K562 (cell line): ENCODE data around the gene IRF2BP2. TPM values are rescaled to one million over a fixed set of nuclear protein-coding genes. Genes with fewer than 3 reads are reported as not detected.

Experiments
- ARID3A ChIP-seq: IDR thresholded peaks from 2 replicates; pipeline ENCODE4 v1.6.1; 2012; ENCODE audit warnings: low read depth, low read length, improper control_type of control experiment, borderline replicate concordance
- ARID3B ChIP-seq: fragments of 250-450 bp; sonication (Bioruptor Pico); IDR thresholded peaks from 2 replicates; pipeline ENCODE4 v1.4.0; 2020; ENCODE audit warnings: borderline replicate concordance
- ATF4 ChIP-seq: fragments of 450-650 bp; formaldehyde crosslinking; IDR thresholded peaks from 2 replicates; pipeline ENCODE4 v1.4.0; 2022; ENCODE audit warnings: mild to moderate bottlenecking, moderate library complexity
- ATF6 ChIP-seq: sonication (generic); formaldehyde crosslinking; IDR thresholded peaks from 2 replicates; pipeline ENCODE4 v1.4.0; 2020; ENCODE audit warnings: mild to moderate bottlenecking, missing genetic modification reagents
- CTCFL ChIP-seq: IDR thresholded peaks from 2 replicates; pipeline ENCODE4 v1.6.1; 2011; ENCODE audit warnings: borderline replicate concordance, low read depth, mild to moderate bottlenecking, moderate library complexity, low read length; ENCODE audit not compliant: insufficient read depth, poor library complexity, severe bottlenecking
- EP400 ChIP-seq: fragments of 450-650 bp; IDR thresholded peaks from 2 replicates; pipeline ENCODE4 v1.6.1; 2017; ENCODE audit warnings: antibody characterized with exemption, mild to moderate bottlenecking, moderate library complexity
- KDM5B ChIP-seq: fragments of 200-600 bp; sonication (generic); IDR thresholded peaks from 2 replicates; pipeline ENCODE4 v1.6.1; 2012; ENCODE audit warnings: low read depth, mild to moderate bottlenecking, moderate library complexity, low read length, control low read depth, inconsistent platforms; ENCODE audit not compliant: insufficient replicate concordance
- MAFG ChIP-seq: fragments of 450-650 bp; conservative IDR thresholded peaks from 2 replicates; pipeline ENCODE4 v1.6.1; 2016; ENCODE audit warnings: missing genetic modification characterization, missing compliant biosample characterization
- PCBP2 ChIP-seq: fragments of 200-400 bp; formaldehyde crosslinking; IDR thresholded peaks from 2 replicates; pipeline ENCODE4 v1.6.1; 2018; ENCODE audit warnings: low read length, low read depth, mild to moderate bottlenecking, moderate library complexity; ENCODE audit not compliant: poor library complexity, severe bottlenecking
- SMARCE1 ChIP-seq: fragments of 450-650 bp; IDR thresholded peaks from 2 replicates; pipeline ENCODE4 v1.7.1; 2016; ENCODE audit warnings: mild to moderate bottlenecking
- SNRNP70 ChIP-seq: fragments of 200-400 bp; formaldehyde crosslinking; optimal IDR thresholded peaks from 2 replicates; pipeline ENCODE3; 2017; ENCODE audit warnings: low read depth, low read length
- SRF ChIP-seq, 2 experiments: fragments of 250-450, 450-650 bp in 1 of 2; sonication (Bioruptor Pico) in 1 of 2; sonication (generic) in 1 of 2; formaldehyde crosslinking; IDR thresholded peaks; 2 replicates each; pipeline versions ENCODE4 v1.5.0 to v1.5.1; 2020 to 2022; ENCODE audit warnings: mild to moderate bottlenecking in 1 of 2, missing genetic modification reagents in 1 of 2
- ZNF212 ChIP-seq: fragments of 450-650 bp; formaldehyde crosslinking; IDR thresholded peaks from 2 replicates; pipeline ENCODE4 v1.4.0; 2020; ENCODE audit warnings: mild to moderate bottlenecking
- ZNF512 ChIP-seq: IDR thresholded peaks from 2 replicates; pipeline ENCODE4 v1.6.1; 2016; ENCODE audit warnings: missing genetic modification characterization, missing compliant biosample characterization
- ZNF76 ChIP-seq: fragments of 250-450 bp; sonication (Bioruptor Pico); IDR thresholded peaks from 2 replicates; pipeline ENCODE4 v1.4.0; 2020; ENCODE audit warnings: mild to moderate bottlenecking, moderate library complexity, borderline replicate concordance
- polyA plus RNA-seq, 8 experiments: library from polyadenylated mRNA; depleted of rRNA in 4 of 8; stranded (reverse) in 5 of 8; unstranded in 3 of 8; fragments of >200 nt; fragmentation: Nextera tagmentation in 2 of 8; fragmentation: Illumina TruSeq in 1 of 8; extraction: Ambion mirVana in 2 of 8; extraction: Trizol in 1 of 8; gene quantifications; 2 replicates each; pipeline versions ENCODE4 v1.2.1 to v1.2.3, GENCODE V29; 2011 to 2014; ENCODE audit warnings: inconsistent platforms in 1 of 8, missing spikeins in 1 of 8
- total RNA-seq, 7 experiments: library from RNA; depleted of rRNA in 6 of 7; stranded (reverse); fragments of >200 nt in 6 of 7; fragmentation: Illumina TruSeq in 2 of 7; extraction: Trizol in 2 of 7; gene quantifications; 2 replicates each; pipeline versions ENCODE4 v1.2.1 to v1.2.3, GENCODE V29; 2011 to 2021; ENCODE audit warnings: low replicate concordance in 1 of 7

IRF2BP2 gene
- total and polyA plus RNA-seq, 9 of the 15 experiments (the other 6 are each of a cell fraction or from before 2014, with no cell fraction given) = 7.7 to 68.6 (median 22.1) TPM

GRCh38 chr1:234602334-234603220 lies 7.4 kb downstream of the IRF2BP2 start (continued):
- TF ChIP-seq ATF6 (CRISPR knock-in tag) = no peak
- no peak for TF ChIP-seq SNRNP70
- no peak for TF ChIP-seq ZNF212 (CRISPR knock-in tag)
- TF ChIP-seq MAFG (tag) = peak; percentile 91
- peak; percentile 82; the same call in 1 of the 2 replicates for TF ChIP-seq ARID3A
- peak; percentile 40 for TF ChIP-seq KDM5B
- no peak for TF ChIP-seq CTCFL
- TF ChIP-seq ZNF76 (CRISPR knock-in tag) = no peak
- TF ChIP-seq SMARCE1 = peak; percentile 64
- TF ChIP-seq EP400 = peak; percentile 68
- TF ChIP-seq PCBP2 = no peak
- TF ChIP-seq ZNF512 (tag) = no peak
- no peak for TF ChIP-seq SRF (CRISPR knock-in tag; IDR thresholded peaks at IDR 0.05)
- TF ChIP-seq ARID3B (CRISPR knock-in tag) = no peak
- TF ChIP-seq ATF4 (CRISPR knock-in tag) = peak; percentile 7; the same call in 1 of the 2 replicates
